ENCODE results near the gene DOK4.

DOK4 gene

GRCh38 chr16:57424583-57424982 lies 61.7 kb downstream of the DOK4 start:
- peaks cover 12 to 38% (median 22%) of the 10 kb centered on the region in 3 donors for H3K36me3 ChIP-seq
- intact Hi-C loops (cut with DNase I; ENCODE audit: low total_unique reads), result loop anchor here (5.0 to 10.0 kb wide), 2 partner anchors 240 to 332 kb away; partner anchors contain the start of genes CPNE2, PSME3IP1 and RSPRY1
- TF ChIP-seq CTCF (IDR thresholded peaks at IDR 0.05), result no peak
- no peaks in the 10 kb centered on the region for H3K9me3 ChIP-seq
- H3K27me3 ChIP-seq, result no peaks in the 10 kb centered on the region
- no peak for DNase-seq
- no peak overlapping the region for H3K4me3 ChIP-seq
- H3K4me1 ChIP-seq, result peaks cover 0 to 17% (median 7%) of the 10 kb centered on the region in 4 donors
- no peak overlapping the region for H3K27ac ChIP-seq

GRCh38 chr16:57423152-57423551 lies 63.1 kb downstream of the DOK4 start:
- no peak for TF ChIP-seq CTCF (IDR thresholded peaks at IDR 0.05)
- Histone ChIP-seq H3K27ac (peak overlapping the region in 1 of 2 donors; percentile 21), H3K27me3 (no peaks in the 10 kb centered on the region), H3K9me3 (no peaks in the 10 kb centered on the region), H3K4me3 (no peak overlapping the region), H3K36me3 (peaks cover 1 to 23% (median 11%) of the 10 kb centered on the region in 3 donors), H3K4me1 (peaks cover 7 to 31% (median 18%) of the 10 kb centered on the region in 4 donors)
- intact Hi-C loops (cut with DNase I; ENCODE audit: low total_unique reads), result loop anchor here (5.0 to 10.0 kb wide), 2 partner anchors 238 to 331 kb away; partner anchors contain the start of genes CPNE2, PSME3IP1 and RSPRY1
- no peak for DNase-seq

GRCh38 chr16:57422026-57422944 lies 64.0 kb downstream of the DOK4 start:
- Histone ChIP-seq H3K4me1 (peaks cover 7 to 38% (median 22%) of the 10 kb centered on the region in 4 donors), H3K27ac (peak overlapping the region; percentile 8 to 31), H3K36me3 (peaks cover 0 to 15% (median 3%) of the 10 kb centered on the region in 3 donors), H3K4me3 (no peak overlapping the region), H3K9me3 (no peaks in the 10 kb centered on the region), H3K27me3 (no peaks in the 10 kb centered on the region)
- intact Hi-C loops (cut with DNase I; ENCODE audit: low total_unique reads), result loop anchor here (5.0 to 10.0 kb wide), 2 partner anchors 237 to 330 kb away; partner anchors contain the start of genes CPNE2, PSME3IP1 and RSPRY1
- peak; percentile 75 to 78 for TF ChIP-seq CTCF (IDR thresholded peaks at IDR 0.05)
- peak; percentile 65 to 81 for DNase-seq
